ENCODE measurements around the gene CBLB.
"Not testable (repeated sequence)": the region's sequence is repeated elsewhere in the genome, so short reads cannot be mapped to it uniquely, and the experiment has no call there.

CBLB gene

DNA sequence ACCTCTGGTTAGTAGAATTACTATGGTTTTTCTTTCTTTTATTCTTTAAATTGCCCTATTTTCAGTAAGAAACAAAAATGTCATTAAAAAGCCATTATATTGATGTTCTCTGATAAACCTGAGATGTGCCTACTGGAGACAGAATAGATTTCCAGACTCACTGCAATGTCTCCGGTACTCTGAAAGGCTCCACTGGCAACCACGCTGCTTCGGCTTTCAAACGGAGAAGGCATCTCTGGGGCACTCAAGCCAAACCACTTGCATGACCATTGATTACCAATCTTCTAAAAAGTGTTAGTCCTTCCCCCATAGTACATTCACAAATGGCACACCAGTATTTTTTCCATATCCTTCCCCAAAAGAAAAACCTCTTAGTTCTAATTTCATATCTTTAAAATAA lies 82.6 kb downstream of the CBLB start:
- no peak for DNase-seq (ENCODE audit: low read depth in 2 of 2)

DNA sequence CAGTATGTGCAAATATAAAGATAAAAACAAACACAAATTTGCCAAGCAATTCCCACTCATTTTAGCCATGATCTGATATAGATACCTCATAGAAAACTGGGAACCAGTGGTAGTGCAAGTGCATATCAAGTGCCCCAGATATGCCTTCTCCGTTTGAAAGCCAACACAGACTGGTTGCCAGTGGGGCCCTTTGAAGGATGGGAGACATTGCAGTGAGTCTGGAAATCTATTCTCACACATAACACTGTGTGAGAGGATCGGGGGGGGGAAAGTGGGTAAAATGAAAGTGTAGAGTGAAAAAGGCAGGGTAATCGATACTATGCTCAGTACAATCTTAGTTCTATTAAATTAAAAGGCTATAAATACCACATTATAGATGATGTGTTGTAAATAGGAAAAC lies 83.0 kb downstream of the CBLB start:
- no peak for DNase-seq (ENCODE audit: low read depth in 2 of 2)

- no peak for DNase-seq (ENCODE audit: low read depth in 2 of 2)
Observed at GRCh38 chr3:105783631-105784030, 85.2 kb downstream of the CBLB start.

GRCh38 chr3:105781871-105782270 lies 86.9 kb downstream of the CBLB start:
- DNase-seq (ENCODE audit: low read depth in 2 of 2) = no peak

DNA sequence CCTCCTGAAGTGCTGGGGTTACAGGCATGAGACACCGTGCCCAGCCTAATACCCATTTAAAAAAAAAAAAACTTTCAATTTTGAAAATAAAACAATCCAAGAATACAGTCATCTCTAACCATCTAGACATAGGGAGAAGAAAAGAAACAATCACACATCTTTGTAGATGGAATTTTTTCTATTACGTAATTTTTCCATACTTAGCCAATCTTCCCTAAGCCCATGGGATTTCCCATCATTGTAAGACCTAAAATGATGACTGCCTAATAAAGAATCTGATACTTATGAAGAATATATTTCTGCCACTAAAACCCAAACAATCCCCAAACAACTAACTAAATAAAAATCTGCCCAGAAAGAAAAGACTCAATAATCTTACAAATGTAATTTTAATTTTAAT lies 88.7 kb downstream of the CBLB start:
- DNase-seq (ENCODE audit: low read depth in 2 of 2) = no peak

DNA sequence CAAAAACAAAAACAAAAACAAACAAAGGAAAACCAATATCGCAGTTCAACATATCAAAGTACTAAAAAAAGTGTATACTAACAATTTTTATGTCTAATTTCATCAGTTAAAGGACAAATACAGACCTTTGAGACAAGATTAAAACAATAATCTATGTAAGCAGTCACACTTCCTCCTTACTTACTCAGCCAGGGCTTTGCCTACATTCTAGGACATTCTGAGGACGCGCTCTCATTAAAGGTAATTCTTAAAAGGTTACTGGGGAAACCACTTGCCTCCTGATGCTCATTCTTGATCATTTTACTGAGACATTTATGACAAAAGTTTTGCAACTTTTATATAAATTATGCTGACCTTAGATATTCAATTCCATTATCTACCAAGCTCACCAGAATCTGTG lies 93.4 kb downstream of the CBLB start:
- DNase-seq (ENCODE audit: low read depth in 2 of 2) = no peak

DNA sequence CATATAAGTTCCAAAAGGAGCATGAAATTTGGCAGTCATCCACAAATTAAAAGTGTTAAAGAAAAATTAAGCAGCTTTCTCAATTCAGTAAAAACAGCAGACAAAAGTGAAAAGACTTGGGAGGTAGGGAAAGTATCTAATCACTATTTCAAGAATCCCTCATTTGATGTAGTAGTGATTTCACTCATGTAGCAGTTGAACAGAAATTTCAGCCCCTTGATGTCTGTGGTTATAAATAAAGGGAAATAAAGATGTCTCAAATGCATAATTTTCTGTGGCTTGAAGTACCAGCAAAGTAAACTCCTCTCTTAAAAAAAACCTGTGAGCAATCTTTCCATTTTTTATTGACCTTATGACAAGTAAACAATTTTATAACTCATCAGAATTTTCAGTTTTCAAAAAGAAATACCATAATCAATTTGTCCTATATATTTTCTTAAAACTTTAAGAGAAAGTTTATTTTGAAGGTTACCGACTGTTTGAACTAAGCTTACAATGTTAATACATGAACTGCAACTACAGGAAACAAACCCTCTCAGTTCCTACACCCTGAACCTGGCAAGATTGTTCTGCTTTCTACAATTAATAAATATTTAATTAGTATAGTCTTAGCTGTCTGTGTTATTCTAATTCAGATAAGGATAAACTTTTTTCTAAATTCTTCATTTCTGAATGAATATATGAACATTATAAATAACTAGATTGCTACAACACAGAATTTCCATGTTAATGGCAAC lies 94.2 kb downstream of the CBLB start:
- DNase-seq (ENCODE audit: low read depth in 2 of 2) = no peak

DNA sequence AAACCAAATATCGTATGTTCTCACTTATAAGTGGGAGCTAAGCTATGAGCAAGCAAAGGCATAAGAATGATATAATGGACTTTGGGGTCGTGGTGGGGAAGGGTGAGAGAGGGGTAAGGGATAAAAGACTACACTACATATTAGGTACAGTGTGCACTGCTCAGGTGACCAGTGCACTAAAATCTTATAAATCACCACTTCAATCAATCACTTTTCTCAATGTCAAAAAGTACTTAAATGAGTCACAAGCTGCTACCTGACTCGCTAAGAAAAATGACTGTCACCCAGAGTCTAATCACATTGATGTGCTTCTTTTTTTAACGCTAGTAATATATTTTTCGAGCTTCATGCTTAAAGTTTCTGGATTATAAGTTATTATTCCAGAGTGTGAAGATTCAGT lies 95.5 kb downstream of the CBLB start:
- no peak for DNase-seq (ENCODE audit: low read depth in 2 of 2)

DNA sequence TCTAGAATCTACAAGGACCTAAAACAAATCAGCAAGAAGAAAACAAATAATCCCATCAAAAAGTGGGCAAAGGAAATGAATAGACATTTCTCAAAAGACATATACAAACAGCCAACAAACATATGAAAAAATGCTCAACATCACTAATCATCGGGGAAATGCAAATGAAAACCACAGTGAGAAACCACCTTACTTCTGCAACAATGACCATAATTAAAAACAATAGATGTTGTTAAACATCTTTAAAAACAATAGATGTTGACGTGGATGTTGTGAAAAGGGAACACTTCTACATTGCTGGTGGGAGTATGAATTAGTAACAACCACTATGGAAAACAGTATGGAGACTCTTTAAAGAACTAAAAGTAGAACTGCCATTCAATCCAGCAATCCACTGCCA lies 96.2 kb downstream of the CBLB start:
- no peak for DNase-seq (ENCODE audit: low read depth in 2 of 2)

- DNase-seq (ENCODE audit: low read depth in 2 of 2) = no peak
Observed at GRCh38 chr3:105771392-105771791, 97.4 kb downstream of the CBLB start.

DNA sequence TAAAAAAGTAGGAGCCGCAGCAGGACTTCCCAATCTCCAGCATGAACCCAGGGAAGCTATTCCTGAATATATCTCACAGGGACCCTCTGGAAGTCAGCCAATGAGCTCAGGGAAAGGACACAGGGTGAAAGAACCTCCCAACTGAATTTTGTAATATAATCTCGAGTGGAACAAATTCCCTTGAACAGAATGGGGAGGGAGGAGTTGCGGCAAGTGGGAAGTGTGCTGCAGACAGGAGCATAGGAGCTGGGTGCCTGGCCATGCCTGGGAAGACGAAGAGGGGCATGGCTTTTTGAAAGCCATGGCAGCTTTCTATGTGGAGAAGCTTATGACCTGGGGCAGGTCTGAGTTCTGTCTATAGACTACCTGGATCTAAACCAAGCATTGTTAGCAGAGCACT lies 98.4 kb downstream of the CBLB start:
- no peak for DNase-seq (ENCODE audit: low read depth in 2 of 2)

- no peak for DNase-seq (ENCODE audit: low read depth in 2 of 2)
Observed at GRCh38 chr3:105767776-105768175, 101.0 kb downstream of the CBLB start.

GRCh38 chr3:105767216-105767615 lies 101.6 kb downstream of the CBLB start:
- no peak for DNase-seq (ENCODE audit: low read depth in 2 of 2)

DNA sequence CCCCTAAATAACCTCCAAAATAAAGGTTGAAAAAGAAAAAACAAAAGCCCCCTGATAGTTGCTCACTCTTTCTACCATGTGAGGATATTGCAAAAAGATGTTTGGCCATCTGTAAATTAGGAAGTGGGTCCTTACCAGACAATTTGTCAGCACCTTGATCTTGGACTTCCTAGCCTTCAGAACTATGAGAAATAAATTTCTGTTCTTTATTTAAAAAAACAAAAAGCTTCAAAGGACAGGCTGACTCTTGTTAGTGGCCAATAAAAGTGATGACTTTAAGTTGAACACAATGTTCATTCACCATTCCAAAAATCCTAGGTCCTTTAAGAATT lies 103.5 kb downstream of the CBLB start:
- no peak for DNase-seq (ENCODE audit: low read depth in 2 of 2)

DNA sequence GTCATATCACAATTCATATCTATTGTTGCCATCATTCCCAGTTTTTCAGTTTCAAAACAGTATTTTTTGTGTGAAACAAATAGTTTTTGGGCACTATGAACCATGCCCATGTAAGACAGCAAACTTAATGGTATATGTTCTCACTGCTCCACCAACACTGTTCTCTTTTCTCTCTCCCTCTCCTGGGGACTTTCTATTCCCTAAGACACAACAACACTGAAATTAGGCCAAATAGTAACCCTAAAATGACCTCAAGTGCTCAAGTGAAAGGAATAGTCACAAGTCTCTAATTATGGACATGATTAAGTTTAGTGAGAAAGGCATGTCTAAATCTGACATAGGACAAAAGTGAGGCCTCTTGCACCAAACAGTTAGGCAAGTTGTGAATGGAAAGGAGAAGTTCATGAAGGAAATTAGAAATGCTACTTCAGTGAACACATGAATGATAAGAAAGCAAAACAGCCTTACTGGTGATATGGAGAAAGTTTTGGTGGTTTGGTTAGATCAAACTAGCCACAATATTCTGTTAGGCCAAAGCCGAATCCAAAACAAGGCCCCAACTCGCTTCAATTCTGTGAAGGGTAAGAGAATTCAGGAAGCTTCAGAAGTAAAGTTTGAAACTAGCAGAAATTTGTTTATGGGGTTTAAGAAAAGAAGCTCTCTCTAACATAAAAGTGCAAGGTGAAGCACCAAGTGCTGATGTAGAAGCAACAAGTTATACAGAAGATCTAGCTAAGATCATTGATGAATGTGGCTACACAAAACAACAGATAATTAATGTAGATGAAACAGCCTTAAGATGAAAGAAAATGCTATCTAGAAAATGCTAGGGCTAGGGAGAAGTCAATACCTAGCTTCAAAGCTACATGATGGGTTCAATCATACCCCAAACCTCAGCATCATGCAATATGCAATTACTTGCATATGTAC lies 104.2 kb downstream of the CBLB start:
- no peak for DNase-seq (ENCODE audit: low read depth in 2 of 2)

- no peak for DNase-seq (ENCODE audit: low read depth in 2 of 2)
Observed at GRCh38 chr3:105763659-105764036, 105.2 kb downstream of the CBLB start.

DNA sequence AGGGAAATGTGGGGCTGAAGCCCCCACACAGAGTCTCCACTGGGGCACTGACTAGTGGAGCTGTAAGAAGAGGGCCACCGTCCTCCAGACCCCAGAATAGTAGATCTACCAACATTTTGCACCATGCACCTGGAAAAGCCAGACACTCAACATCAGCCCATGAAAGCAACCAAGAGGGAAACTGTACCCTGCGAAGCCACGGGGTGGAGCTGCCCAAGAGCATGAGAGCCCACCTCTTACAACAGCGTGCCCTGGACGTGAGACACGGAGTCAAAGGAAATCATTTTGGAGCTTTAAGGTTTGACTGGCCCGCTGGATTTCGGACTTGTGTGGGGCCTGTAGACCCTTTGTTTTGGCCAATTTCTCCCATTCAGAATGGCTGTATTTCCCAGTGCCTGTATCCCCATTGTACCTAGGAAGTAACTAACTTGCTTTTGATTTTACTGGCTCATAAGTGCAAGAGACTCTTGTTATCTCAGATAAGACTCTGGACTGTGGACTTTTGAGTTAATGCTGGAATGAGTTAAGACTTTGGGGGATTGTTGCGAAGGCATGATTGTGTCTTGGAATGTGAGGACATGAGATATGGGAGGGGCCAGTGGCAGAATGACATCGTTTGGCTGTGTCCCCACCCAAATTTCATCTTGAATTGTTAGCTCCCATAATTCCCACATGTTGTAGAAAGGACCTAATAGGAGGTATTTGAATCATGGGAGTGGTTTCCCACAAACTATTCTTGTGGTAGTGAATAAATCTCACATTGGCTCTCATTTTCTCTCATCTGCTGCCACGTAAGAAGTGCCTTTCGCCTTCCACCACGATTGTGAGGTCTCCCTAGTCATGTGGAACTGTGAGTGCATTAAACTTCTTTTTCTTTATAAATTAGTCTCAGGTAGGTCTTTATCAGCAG lies 105.8 kb downstream of the CBLB start:
- no peak for DNase-seq (ENCODE audit: low read depth in 2 of 2)

GRCh38 chr3:105762214-105762613 lies 106.6 kb downstream of the CBLB start:
- not testable (repeated sequence) for DNase-seq (ENCODE audit: low read depth in 2 of 2)

- DNase-seq (ENCODE audit: low read depth in 2 of 2) = no peak
Observed at GRCh38 chr3:105759442-105760078, 109.3 kb downstream of the CBLB start.

- DNase-seq (ENCODE audit: low read depth in 2 of 2) = no peak
Observed at GRCh38 chr3:105758451-105758850, 110.4 kb downstream of the CBLB start.

GRCh38 chr3:105755121-105755886 lies 113.5 kb downstream of the CBLB start:
- no peak for DNase-seq (ENCODE audit: low read depth in 2 of 2)

Measured in stimulated activated CD8-positive, alpha-beta memory T cell treated with anti-CD3 and anti-CD28 coated beads, Interleukin-2, amount 100 ng/mL, for 1 hour (primary cell).